HepG2 (cell line): ENCODE data around the gene NCLN. TPM values are rescaled to one million over a fixed set of nuclear protein-coding genes. Genes with fewer than 3 reads are reported as not detected.

ENCODE experiments used
- GATAD1 ChIP-seq: IDR thresholded peaks from 2 replicates; pipeline ENCODE4 v1.6.1; 2016; ENCODE audit warnings: missing genetic modification reagents, missing compliant biosample characterization
- GPBP1L1 ChIP-seq: sonication (generic); formaldehyde crosslinking; IDR thresholded peaks from 2 replicates; pipeline ENCODE4 v1.5.0; 2020; ENCODE audit warnings: mild to moderate bottlenecking, missing genetic modification reagents
- HNRNPK ChIP-seq: fragments of 200-400 bp; formaldehyde crosslinking; IDR thresholded peaks from 2 replicates; pipeline ENCODE4 v1.6.1; 2018; ENCODE audit warnings: low read length, low read depth, moderate library complexity, mild to moderate bottlenecking; ENCODE audit not compliant: poor library complexity, severe bottlenecking
- POGZ ChIP-seq: sonication (generic); formaldehyde crosslinking; IDR thresholded peaks from 2 replicates; pipeline ENCODE4 v1.4.0; 2020; ENCODE audit warnings: mild to moderate bottlenecking, missing genetic modification reagents
- RNF2 ChIP-seq: fragments of 450-650 bp; conservative IDR thresholded peaks from 2 replicates; pipeline ENCODE4 v1.6.1; 2016; ENCODE audit warnings: low read depth
- SNAPC4 ChIP-seq: sonication (generic); formaldehyde crosslinking; IDR thresholded peaks from 2 replicates; pipeline ENCODE4 v1.4.0; 2020; ENCODE audit warnings: mild to moderate bottlenecking, missing genetic modification reagents
- TOPORS ChIP-seq: sonication (generic); formaldehyde crosslinking; IDR thresholded peaks from 2 replicates; pipeline ENCODE4 v1.8.0; 2023; ENCODE audit warnings: mild to moderate bottlenecking, missing genetic modification reagents
- ZNF138 ChIP-seq: sonication (generic); formaldehyde crosslinking; IDR thresholded peaks from 2 replicates; pipeline ENCODE4 v1.5.0; 2020; ENCODE audit warnings: mild to moderate bottlenecking, low read depth, missing genetic modification reagents
- ZNF24 ChIP-seq: fragments of 450-650 bp; IDR thresholded peaks from 2 replicates; pipeline ENCODE4 v1.6.1; 2017; ENCODE audit warnings: antibody characterized with exemption, mild to moderate bottlenecking
- ZNF629 ChIP-seq: sonication (generic); formaldehyde crosslinking; conservative IDR thresholded peaks from 2 replicates; pipeline ENCODE4 v1.5.0; 2020; ENCODE audit warnings: missing genetic modification reagents
- polyA plus RNA-seq, 8 experiments: library from polyadenylated mRNA; depleted of rRNA in 3 of 8; stranded (reverse) in 7 of 8; unstranded in 1 of 8; fragments of >200 nt; fragmentation: Illumina TruSeq in 4 of 8; extraction: Trizol in 4 of 8; gene quantifications; 2 replicates each; pipeline versions ENCODE4 v1.2.1 to v1.2.3, GENCODE V29; 2011 to 2016; ENCODE audit warnings: low read depth in 4 of 8, missing spikeins in 1 of 8, mixed read lengths in 1 of 8; ENCODE audit not compliant: insufficient read depth in 1 of 8
- total RNA-seq, 5 experiments: library from RNA; depleted of rRNA; stranded (reverse); fragments of >200 nt; fragmentation: Illumina TruSeq; extraction: Trizol; gene quantifications; 2 replicates each; pipeline ENCODE4 v1.2.3, GENCODE V29; 2016; ENCODE audit warnings: low read depth in 1 of 5
- TF ChIP-seq, protein P1 (sequence below), 2 experiments: sonication (generic) in 1 of 2; formaldehyde crosslinking in 1 of 2; IDR thresholded peaks; 2 replicates each; pipeline versions ENCODE4 v1.6.1 to v1.9.0; 2014 to 2022; ENCODE audit warnings: antibody characterized with exemption in 1 of 2, borderline replicate concordance in 1 of 2, inconsistent platforms in 1 of 2, low read depth in 1 of 2, missing genetic modification reagents in 1 of 2
- TF ChIP-seq, protein P2 (sequence below): sonication (generic); formaldehyde crosslinking; IDR thresholded peaks from 2 replicates; pipeline ENCODE4 v1.4.0; 2020; ENCODE audit warnings: low read depth, missing genetic modification reagents

NCLN gene
- total and polyA plus RNA-seq, 2 of the 13 experiments (the other 11 are each of a cell fraction or from before 2014, with no cell fraction given), result 42.6 to 56.0 TPM

GRCh38 chr19:3184847-3185460 lies 776 bp upstream of the NCLN start (continued):
- TF ChIP-seq, protein P1, sequence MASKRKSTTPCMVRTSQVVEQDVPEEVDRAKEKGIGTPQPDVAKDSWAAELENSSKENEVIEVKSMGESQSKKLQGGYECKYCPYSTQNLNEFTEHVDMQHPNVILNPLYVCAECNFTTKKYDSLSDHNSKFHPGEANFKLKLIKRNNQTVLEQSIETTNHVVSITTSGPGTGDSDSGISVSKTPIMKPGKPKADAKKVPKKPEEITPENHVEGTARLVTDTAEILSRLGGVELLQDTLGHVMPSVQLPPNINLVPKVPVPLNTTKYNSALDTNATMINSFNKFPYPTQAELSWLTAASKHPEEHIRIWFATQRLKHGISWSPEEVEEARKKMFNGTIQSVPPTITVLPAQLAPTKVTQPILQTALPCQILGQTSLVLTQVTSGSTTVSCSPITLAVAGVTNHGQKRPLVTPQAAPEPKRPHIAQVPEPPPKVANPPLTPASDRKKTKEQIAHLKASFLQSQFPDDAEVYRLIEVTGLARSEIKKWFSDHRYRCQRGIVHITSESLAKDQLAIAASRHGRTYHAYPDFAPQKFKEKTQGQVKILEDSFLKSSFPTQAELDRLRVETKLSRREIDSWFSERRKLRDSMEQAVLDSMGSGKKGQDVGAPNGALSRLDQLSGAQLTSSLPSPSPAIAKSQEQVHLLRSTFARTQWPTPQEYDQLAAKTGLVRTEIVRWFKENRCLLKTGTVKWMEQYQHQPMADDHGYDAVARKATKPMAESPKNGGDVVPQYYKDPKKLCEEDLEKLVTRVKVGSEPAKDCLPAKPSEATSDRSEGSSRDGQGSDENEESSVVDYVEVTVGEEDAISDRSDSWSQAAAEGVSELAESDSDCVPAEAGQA (IDR thresholded peaks at IDR 0.05; ENCODE audit: low read depth), result no peak
- TF ChIP-seq, protein P1 (CRISPR knock-in tag; IDR thresholded peaks at IDR 0.05; ENCODE audit: borderline replicate concordance), result no peak
- TF ChIP-seq ZNF138 (CRISPR knock-in tag) (no peak), TOPORS (CRISPR knock-in tag) (0 out of 2 replicates have a peak, but pooled peaks have one; percentile 2), POGZ (CRISPR knock-in tag) (0 out of 2 replicates have a peak, but pooled peaks have one; percentile 13), HNRNPK (no peak), ZNF629 (peak; percentile 96), ZNF24 (peak; percentile 87), GATAD1 (CRISPR knock-in tag) (no peak), GPBP1L1 (CRISPR knock-in tag) (no peak), SNAPC4 (no peak), RNF2 (no peak)
- TF ChIP-seq, protein P2, sequence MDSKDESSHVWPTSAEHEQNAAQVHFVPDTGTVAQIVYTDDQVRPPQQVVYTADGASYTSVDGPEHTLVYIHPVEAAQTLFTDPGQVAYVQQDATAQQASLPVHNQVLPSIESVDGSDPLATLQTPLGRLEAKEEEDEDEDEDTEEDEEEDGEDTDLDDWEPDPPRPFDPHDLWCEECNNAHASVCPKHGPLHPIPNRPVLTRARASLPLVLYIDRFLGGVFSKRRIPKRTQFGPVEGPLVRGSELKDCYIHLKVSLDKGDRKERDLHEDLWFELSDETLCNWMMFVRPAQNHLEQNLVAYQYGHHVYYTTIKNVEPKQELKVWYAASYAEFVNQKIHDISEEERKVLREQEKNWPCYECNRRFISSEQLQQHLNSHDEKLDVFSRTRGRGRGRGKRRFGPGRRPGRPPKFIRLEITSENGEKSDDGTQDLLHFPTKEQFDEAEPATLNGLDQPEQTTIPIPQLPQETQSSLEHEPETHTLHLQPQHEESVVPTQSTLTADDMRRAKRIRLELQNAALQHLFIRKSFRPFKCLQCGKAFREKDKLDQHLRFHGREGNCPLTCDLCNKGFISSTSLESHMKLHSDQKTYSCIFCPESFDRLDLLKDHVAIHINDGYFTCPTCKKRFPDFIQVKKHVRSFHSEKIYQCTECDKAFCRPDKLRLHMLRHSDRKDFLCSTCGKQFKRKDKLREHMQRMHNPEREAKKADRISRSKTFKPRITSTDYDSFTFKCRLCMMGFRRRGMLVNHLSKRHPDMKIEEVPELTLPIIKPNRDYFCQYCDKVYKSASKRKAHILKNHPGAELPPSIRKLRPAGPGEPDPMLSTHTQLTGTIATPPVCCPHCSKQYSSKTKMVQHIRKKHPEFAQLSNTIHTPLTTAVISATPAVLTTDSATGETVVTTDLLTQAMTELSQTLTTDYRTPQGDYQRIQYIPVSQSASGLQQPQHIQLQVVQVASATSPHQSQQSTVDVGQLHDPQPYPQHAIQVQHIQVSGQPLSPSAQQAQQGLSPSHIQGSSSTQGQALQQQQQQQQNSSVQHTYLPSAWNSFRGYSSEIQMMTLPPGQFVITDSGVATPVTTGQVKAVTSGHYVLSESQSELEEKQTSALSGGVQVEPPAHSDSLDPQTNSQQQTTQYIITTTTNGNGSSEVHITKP (CRISPR knock-in tag), result peak; percentile 79
